HG03565 (cell line): ENCODE data around the gene INPPL1.
"Not testable (repeated sequence)": the region's sequence is repeated elsewhere in the genome, so short reads cannot be mapped to it uniquely, and the experiment has no call there.

Experiments
- ATAC-seq: cut with Tn5 transposase; IDR thresholded peaks from one replicate; pipeline ENCODE4 v1.9.1; 2021; ENCODE audit warnings: mild to moderate bottlenecking, moderate library complexity; ENCODE audit not compliant: unreplicated experiment

The INPPL1 gene

DNA sequence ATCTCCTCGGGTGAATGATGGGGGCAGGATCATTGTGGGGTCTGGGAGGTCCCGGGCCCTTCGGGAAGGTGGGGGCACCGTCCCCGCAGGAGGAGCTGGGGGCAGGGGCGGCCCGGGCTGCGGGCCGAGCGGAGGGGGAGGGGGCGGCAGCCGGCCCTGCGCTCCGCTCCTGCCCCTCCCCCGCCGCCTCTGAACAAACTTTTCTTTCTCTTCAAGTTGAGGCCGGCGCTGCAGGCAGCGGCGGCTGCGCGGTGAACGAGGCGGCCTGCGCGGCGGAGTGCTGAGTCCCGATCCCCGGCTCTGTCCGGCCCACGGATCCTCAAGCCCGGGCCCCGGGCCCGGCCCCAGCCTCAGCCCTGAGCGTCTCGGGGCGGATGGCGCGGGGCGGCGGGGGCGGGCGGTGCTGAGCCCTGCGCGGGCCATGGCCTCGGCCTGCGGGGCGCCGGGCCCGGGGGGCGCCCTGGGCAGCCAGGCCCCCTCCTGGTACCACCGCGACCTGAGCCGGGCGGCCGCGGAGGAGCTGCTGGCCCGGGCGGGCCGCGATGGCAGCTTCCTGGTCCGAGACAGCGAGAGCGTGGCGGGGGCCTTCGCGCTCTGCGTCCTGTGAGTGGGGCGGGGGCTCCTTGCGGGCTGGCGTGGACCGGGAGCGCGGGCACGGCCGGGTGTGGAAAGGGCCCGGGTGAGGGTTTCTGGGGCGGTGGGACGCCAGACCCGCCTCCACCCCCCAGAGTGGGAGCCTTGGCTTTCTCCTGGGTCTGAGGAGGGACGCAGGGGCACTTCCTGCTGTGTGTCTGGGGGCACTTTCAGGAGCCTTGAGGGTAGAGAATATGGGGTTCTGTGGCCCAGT lies at the start of gene INPPL1:
TSS of gene INPPL1 (plus strand) at position 204 of the 847 bp plus-strand sequence. CDS start at position 422, 218 bp downstream.
- ATAC-seq, result no peak

DNA sequence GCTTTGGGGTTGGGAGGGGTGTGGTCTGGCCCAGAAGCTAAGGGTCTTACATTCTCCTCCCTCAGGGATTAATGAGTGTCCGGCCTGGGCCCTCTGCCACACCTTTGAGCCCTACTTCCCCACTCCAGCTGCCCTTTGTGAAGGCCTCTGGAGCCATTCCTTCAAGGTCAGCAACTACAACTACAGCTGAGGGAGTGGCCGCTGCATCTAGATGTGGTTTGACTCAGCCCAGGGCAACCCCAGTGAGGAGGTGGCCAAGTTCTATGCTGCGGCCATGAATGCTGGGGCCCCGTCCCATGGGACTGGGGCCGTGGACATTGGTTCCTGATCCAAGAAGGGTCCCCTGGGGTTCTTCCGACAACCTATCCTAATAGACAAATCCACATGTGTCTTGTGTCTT lies 46.9 kb upstream of the INPPL1 start:
- ATAC-seq, result no peak

- no peak for ATAC-seq
Measured at GRCh38 chr11:72179049-72179803, 45.3 kb upstream of the INPPL1 start.

DNA sequence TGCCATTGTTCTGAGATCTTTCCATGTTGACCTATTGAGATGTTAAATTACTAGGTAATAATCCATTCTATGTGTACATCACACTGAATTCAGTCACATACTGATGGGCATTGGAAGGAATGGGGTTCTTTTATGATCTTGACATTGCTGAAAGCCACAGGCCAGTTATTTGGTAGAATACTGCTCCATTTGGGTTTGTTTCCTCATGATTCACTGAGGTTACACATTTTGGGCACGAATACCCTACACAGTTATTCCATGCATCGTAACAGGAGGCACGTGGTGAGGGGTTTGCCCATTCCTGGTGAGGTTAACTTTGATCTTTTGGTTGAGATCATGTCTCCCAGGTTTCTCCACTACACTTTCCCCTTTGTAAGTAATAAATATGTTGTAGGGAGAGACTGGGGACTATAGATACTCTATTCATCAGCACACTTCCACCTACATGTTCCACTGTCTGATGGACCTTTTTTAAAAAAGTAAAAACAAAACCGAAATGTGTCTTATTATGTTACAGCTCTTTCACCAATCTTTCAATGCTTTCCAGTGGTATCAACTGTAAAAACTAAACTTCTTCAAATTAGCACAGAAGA lies 44.7 kb upstream of the INPPL1 start:
- no peak for ATAC-seq

GRCh38 chr11:72180892-72181552 lies 43.5 kb upstream of the INPPL1 start:
- not testable (repeated sequence) for ATAC-seq

DNA sequence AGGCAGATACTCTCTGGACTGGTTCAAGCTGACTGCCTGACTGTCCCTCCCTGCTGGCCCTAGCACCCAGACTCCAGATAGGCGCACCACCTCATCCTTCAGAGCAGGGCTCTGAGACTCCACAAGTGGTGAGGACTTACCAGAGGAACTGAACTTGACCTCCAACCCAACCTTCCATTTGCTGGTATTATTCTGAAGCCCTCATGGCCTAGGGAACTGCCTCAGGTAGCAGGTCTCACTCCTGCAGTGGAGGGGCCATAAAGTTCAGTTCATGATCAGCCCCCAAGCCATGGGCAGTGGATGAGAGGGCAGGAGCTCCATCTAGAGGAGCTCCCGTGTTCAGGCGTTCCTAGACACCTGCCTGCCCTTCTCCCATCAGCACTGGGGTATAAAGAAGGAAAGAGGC lies 43.0 kb upstream of the INPPL1 start:
- not testable (repeated sequence) for ATAC-seq

GRCh38 chr11:72188267-72188666 lies 36.3 kb upstream of the INPPL1 start:
- no peak for ATAC-seq

DNA sequence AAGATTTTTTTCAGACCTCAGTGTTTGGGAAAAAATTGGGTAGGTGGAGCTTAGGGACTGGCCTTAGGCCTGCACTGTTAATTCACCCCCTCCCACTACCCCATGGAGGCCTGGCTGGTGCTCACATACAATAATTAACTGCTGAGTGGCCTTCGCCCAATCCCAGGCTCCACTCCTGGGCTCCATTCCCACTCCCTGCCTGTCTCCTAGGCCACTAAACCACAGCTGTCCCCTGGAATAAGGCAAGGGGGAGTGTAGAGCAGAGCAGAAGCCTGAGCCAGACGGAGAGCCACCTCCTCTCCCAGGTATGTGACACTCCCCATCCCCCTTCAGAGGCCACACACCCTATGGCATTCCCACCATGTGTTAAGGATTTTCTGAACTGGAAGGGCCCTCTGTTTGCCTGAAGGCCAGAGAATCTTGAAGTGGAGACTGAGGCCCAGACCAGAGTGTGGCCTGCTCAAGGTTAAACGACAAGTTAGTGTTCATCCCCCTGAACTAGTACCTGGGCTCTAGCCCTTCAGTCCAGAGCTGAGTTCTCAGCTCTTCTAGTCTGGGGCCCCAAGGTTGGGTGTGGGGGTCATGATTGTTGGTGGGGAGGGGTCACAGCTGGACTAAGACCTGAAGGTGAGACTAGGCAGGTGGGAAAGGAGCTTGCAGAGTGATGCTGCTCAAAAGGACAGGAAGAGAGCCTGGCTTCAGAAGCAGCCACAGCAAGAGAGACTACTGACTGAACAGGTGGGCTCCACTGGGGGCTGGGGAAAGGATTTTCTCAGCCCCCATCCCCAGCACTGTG lies 34.9 kb upstream of the INPPL1 start:
- ATAC-seq, result no peak

- no peak for ATAC-seq
Measured at GRCh38 chr11:72190631-72191071, 33.9 kb upstream of the INPPL1 start.

- ATAC-seq, result no peak
Measured at GRCh38 chr11:72191961-72192381, 32.6 kb upstream of the INPPL1 start, which contains the start of gene FOLR1. FOLR1 (plus strand) TSS chr11:72192140; CDS start chr11:72192174, 34 bp downstream.

GRCh38 chr11:72195518-72196270 lies 28.9 kb upstream of the INPPL1 start:
- ATAC-seq, result no peak

- ATAC-seq, result not testable (repeated sequence)
Measured at GRCh38 chr11:72201445-72201844, 23.1 kb upstream of the INPPL1 start.

- no peak for ATAC-seq
Measured at GRCh38 chr11:72202571-72202970, 22.0 kb upstream of the INPPL1 start.

DNA sequence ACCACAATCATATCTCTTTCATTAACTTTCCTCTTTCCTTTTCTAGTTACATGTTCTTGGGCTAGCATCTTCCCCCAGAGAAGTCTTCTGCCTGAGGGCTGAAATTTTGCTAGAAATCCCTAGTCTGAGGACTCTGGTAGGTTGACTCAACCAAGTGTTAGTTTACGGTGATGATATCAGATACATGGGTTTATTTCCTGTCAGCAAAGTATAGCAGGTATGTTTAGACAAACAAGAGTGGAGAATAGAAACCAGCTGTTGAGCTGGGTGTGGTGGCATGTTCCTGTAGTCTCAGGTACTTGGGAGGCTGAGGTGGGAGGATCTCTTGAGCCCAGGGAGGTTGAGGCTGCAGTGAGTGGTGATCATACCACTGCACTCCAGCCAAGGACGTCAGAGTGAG lies 21.4 kb upstream of the INPPL1 start:
- no peak for ATAC-seq

DNA sequence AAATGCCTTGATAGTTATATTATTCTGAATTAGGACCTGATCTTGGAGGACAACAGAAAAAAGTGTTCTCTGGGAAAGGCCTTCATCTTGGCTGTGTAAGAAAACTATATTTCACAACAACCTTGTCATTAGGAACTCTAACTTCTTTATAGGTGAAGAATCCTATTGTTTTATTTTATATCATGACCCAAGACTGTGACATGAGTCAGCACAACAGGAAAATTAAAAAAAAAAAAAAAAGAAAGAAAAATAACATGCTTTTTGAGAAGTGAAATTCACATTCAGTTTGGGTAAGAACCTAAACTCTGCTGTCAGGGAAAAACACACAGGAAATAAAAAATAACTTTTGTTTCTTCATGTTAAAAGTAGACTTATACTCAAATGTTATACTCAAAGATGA lies 19.7 kb upstream of the INPPL1 start:
- ATAC-seq, result no peak

- not testable (repeated sequence) for ATAC-seq
Measured at GRCh38 chr11:72206794-72207193, 17.8 kb upstream of the INPPL1 start.

GRCh38 chr11:72208281-72208680 lies 16.3 kb upstream of the INPPL1 start:
- no peak for ATAC-seq

DNA sequence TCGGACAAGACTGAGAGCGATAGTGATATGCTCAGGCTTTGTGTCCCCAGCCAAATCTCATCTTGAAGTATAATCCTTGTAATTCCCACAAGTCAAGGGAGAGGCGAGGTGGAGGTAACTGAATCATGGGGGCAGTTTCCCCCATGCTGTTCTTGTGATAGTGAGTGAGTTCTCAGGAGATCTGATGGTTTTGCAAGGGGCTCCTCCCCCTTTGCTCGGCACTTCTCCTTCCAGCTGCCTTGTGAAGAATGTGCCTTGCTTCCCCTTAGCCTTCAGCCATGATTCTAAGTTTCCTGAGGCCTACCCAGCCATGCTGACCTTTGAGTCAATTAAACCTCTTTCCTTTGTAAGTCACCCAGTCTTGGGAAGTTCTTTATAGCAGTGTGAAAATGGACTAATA lies 15.5 kb upstream of the INPPL1 start:
- ATAC-seq, result no peak

- no peak for ATAC-seq
Measured at GRCh38 chr11:72216638-72217037, 7.9 kb upstream of the INPPL1 start, which contains the start of gene FOLR2. FOLR2 (plus strand) TSS chr11:72216794; CDS start chr11:72218585, 1,791 bp downstream.
